Heart right ventricle (tissue), 16 donors: ENCODE results near the gene BASP1. TPM values are rescaled to one million over a fixed set of nuclear protein-coding genes. Genes with fewer than 3 reads are reported as not detected.
"Not testable (repeated sequence)": the region's sequence is repeated elsewhere in the genome, so short reads cannot be mapped to it uniquely, and the experiment has no call there.

ENCODE experiments used
- ATAC-seq, 8 donors: fragments of 200-7000 bp; cut with Tn5 transposase; one replicate each; pipeline ENCODE4 v1.9.1; 2020; ENCODE audit warnings: mild to moderate bottlenecking in 8 of 8, moderate library complexity in 8 of 8, moderate number of reproducible peaks in 1 of 8
- DNase-seq, 2 donors: peaks; one replicate each; pipeline ENCODE4 v3.0.0-alpha.2; 2020
- H3K27ac ChIP-seq, 10 donors: fragments of 200-600 bp; sonication (generic) in 2 of 10; one replicate each; pipeline versions ENCODE4 v1.5.0 to v1.8.0; 2020 to 2022; ENCODE audit warnings: mild to moderate bottlenecking in 3 of 10
- H3K27me3 ChIP-seq, 7 donors: fragments of 200-600 bp; one replicate each; pipeline ENCODE4 v1.8.0; 2021 to 2022; ENCODE audit warnings: mild to moderate bottlenecking in 2 of 7
- H3K36me3 ChIP-seq, 9 donors: fragments of 200-600 bp; sonication (generic) in 1 of 9; one replicate each; pipeline versions ENCODE4 v1.5.0 to v1.8.0; 2020 to 2022; ENCODE audit warnings: mild to moderate bottlenecking in 2 of 9
- H3K4me1 ChIP-seq, 9 donors: fragments of 200-600 bp; sonication (generic) in 1 of 9; one replicate each; pipeline versions ENCODE4 v1.5.0 to v1.8.0; 2020 to 2022; ENCODE audit warnings: mild to moderate bottlenecking in 4 of 9
- H3K4me3 ChIP-seq, 10 donors: fragments of 200-600 bp; sonication (generic) in 2 of 10; one replicate each; pipeline versions ENCODE4 v1.5.0 to v1.8.0; 2020 to 2022; ENCODE audit warnings: mild to moderate bottlenecking in 7 of 10, moderate library complexity in 2 of 10
- H3K9me3 ChIP-seq, 11 donors: fragments of 200-600 bp in 10 of 11; sonication (generic) in 2 of 11; one replicate each; pipeline versions ENCODE4 v1.5.0 to v1.8.0; 2013 to 2022; ENCODE audit warnings: mild to moderate bottlenecking in 2 of 11, control low read depth in 1 of 11, moderate library complexity in 1 of 11
- CTCF ChIP-seq, 9 donors: fragments of 200-600 bp; sonication (generic) in 2 of 9; IDR thresholded peaks; one replicate each; pipeline versions ENCODE4 v1.5.0 to v1.8.0; 2021 to 2022; ENCODE audit warnings: antibody characterized with exemption in 9 of 9, mild to moderate bottlenecking in 5 of 9, moderate library complexity in 1 of 9
- WGBS, 2 donors: extraction: QIAGEN DNeasy Blood & Tissue Kit; methylation state at CpG; one replicate each; pipeline ENCODE4 v1.1.7; 2013; ENCODE audit warnings: inconsistent platforms in 1 of 2; 5-methylcytosine and 5-hydroxymethylcytosine counted together
- intact Hi-C, 10 donors: fragments of 100-400 bp; cut with DNase I; formaldehyde crosslinking; loops; one replicate each; pipeline versions ENCODE4 v1.11.1 to v1.14.2; 2022
- polyA plus RNA-seq, 2 donors: library from polyadenylated mRNA; stranded (reverse); fragments of 200-250 nt; gene quantifications; one replicate each; pipeline ENCODE4 v1.2.3, GENCODE V29; 2013
- total RNA-seq, 10 donors: library from RNA; stranded (reverse); fragmentation: NEBNext Ultra II Directional in 3 of 10; extraction: Animal tissue kit (Norgen Biotek cat#: 25700) in 3 of 10; gene quantifications; one replicate each; pipeline versions ENCODE4 v1.2.1 to v1.2.4, GENCODE V29; 2021 to 2023
- donor health status: Arrhythmogenic right ventricular cardiomyopathy.
- donor health status: ischemic (EF 13 %, LVEDD 7.1; RV severe dilation, severe dysfunction).
- donor health status: healthy with polysubstance abuse.
- donor health status: DM: no; HTN: yes; CAD: no.
- donor health status: DM: no; HTN: no; CAD: no.
- donor health status: ischemic (EF 25% LVEDD 6.9; RV normal size, moderate dysfunction).
- donor health status: ischemic (EF 25% LVEDD 5.7; RV mildly dilated, moderate dysfunction).
- donor health status: healthy.
- donor health status: DM: yes; HTN: yes; CAD: no.
- donor health status: Ischemic cardiomyopathy.
- donor health status: ischemic (EF 35%, LVEDD 5.7; RV mildly dilated, moderate dysfunction).
- donor health status: nonischemic (EF 11% LVEDD 7.7; RV severe dilation, severe dysfunction).
- donor health status: DM: yes; HTN: yes; CAD: no.
- donor health status: PGD.
- donor health status: ischemic (EF 29% LVEDD 5.4; RV normal size, mild dysfunction).
- donor health status: nonischemic (EF 23%, LVEDD 6.1; RV moderate dilation, normal function).

BASP1 gene
- total and polyA plus RNA-seq, 12 donors = 0.42 to 8.8 (median 1.6) TPM

- 81 to 88% methylated on average over 9 of the region's 9 CpGs for WGBS, 2 donors
- intact Hi-C loops = no loop called here
- Histone ChIP-seq H3K9me3 (peaks cover 0 to 4% (median 0%) of the 10 kb centered on the region in 11 donors), H3K27me3 (peaks cover 0 to 5% (median 0%) of the 10 kb centered on the region in 7 donors), H3K36me3 (no peaks in the 10 kb centered on the region), H3K4me3 (no peak overlapping the region), H3K4me1 (peaks cover 0 to 16% (median 0%) of the 10 kb centered on the region in 9 donors), H3K27ac (no peak overlapping the region)
- ATAC-seq = no peak
- no peak for TF ChIP-seq CTCF (IDR thresholded peaks at IDR 0.05)
- DNase-seq = no peak
These were observed 91.1 kb downstream of the BASP1 start for GRCh38 chr5:17308326-17309065.

- no peaks in the 10 kb centered on the region for H3K36me3 ChIP-seq
- DNase-seq (no peak), ATAC-seq (no peak)
- 67 to 91% methylated on average over 3 of the region's 3 CpGs for WGBS, 2 donors
- H3K4me3 ChIP-seq = no peak overlapping the region
- TF ChIP-seq CTCF (IDR thresholded peaks at IDR 0.05) = no peak
- H3K27ac ChIP-seq = no peak overlapping the region
- H3K9me3 ChIP-seq = peaks cover 0 to 4% (median 0%) of the 10 kb centered on the region in 11 donors
- H3K4me1 ChIP-seq = peaks cover 0 to 7% (median 0%) of the 10 kb centered on the region in 9 donors
- H3K27me3 ChIP-seq = peaks cover 0 to 5% (median 0%) of the 10 kb centered on the region in 7 donors
- intact Hi-C loops = no loop called here
These were observed 92.0 kb downstream of the BASP1 start for GRCh38 chr5:17309462-17309861.

- intact Hi-C loops, H3K27ac ChIP-seq, H3K9me3 ChIP-seq, DNase-seq, H3K36me3 ChIP-seq, H3K27me3 ChIP-seq, H3K4me1 ChIP-seq, H3K4me3 ChIP-seq, ATAC-seq: not testable (repeated sequence)
- 91 to 95% methylated on average over 4 of the region's 4 CpGs for WGBS, 2 donors
These were observed 93.1 kb downstream of the BASP1 start for GRCh38 chr5:17310502-17310901.

- H3K4me1 ChIP-seq = peaks cover 0 to 18% (median 0%) of the 10 kb centered on the region in 9 donors
- intact Hi-C loops, H3K4me3 ChIP-seq, H3K36me3 ChIP-seq, H3K9me3 ChIP-seq, H3K27me3 ChIP-seq, H3K27ac ChIP-seq, DNase-seq, ATAC-seq: not testable (repeated sequence)
- 93 to 95% methylated on average over 8 to 23 of the region's 31 CpGs for WGBS, 2 donors
These were observed 94.4 kb downstream of the BASP1 start for GRCh38 chr5:17311811-17312210.

GRCh38 chr5:17312358-17312757, 94.9 kb downstream of the BASP1 start:
- H3K9me3 ChIP-seq = peaks cover 0 to 4% (median 0%) of the 10 kb centered on the region in 11 donors
- H3K27ac ChIP-seq = no peak overlapping the region
- peaks cover 0 to 23% (median 0%) of the 10 kb centered on the region in 9 donors for H3K4me1 ChIP-seq
- ATAC-seq (no peak), DNase-seq (no peak)
- WGBS, 2 donors = 63 to 74% methylated on average over 4 of the region's 4 CpGs
- intact Hi-C loops = no loop called here
- H3K4me3 ChIP-seq = no peak overlapping the region
- TF ChIP-seq CTCF (IDR thresholded peaks at IDR 0.05) = no peak
- no peaks in the 10 kb centered on the region for H3K36me3 ChIP-seq
- H3K27me3 ChIP-seq = no peaks in the 10 kb centered on the region
